HepG2 (cell line): Measurements from ENCODE around the gene TTN. TPM values are rescaled to one million over a fixed set of nuclear protein-coding genes. Genes with fewer than 3 reads are reported as not detected.

ENCODE experiments used
- ATAC-seq: fragments of 200-7000 bp; cut with Tn5 transposase; 3 replicates; pipeline ENCODE4 v1.9.1; 2020; ENCODE audit warnings: mild to moderate bottlenecking, moderate library complexity
- BruUV-seq: library from RNA; stranded (reverse); fragments of 400-500 nt; replicated peaks from 2 replicates; lab custom pipeline; 2021; lab: Mats Ljungman, UMichigan
- CTCF ChIA-PET: fragments of 300-600 bp; formaldehyde crosslinking; extraction: SDS; loops from one replicate; lab custom pipeline; 2021; ENCODE audit warnings: low total read pairs, inconsistent platforms, low intra/inter-chr PET ratio; lab: Yijun Ruan, JAX
- POLR2A ChIA-PET: fragments of 350-600 bp; sonication (Branson Sonifier 250); formaldehyde crosslinking; loops from one replicate; lab custom pipeline; 2020; ENCODE audit warnings: antibody characterized with exemption, inconsistent platforms; lab: Yijun Ruan, JAX
- DNase-seq: peaks from one replicate; pipeline ENCODE4 v3.0.0-alpha.2; 2015; ENCODE audit warnings: low spot score
- FAIRE-seq: peaks from 3 replicates; lab custom pipeline; 2011; peaks lifted over from hg19 to GRCh38; lab: Jason Lieb, UNC
- H2AFZ ChIP-seq: one replicate; pipeline ENCODE4 v1.6.1; 2011; ENCODE audit warnings: low read length, inconsistent platforms
- H3K27ac ChIP-seq: fragments of 300-600 bp; 3 replicates; pipeline ENCODE4 v1.8.0; 2011; ENCODE audit warnings: mixed run types, mild to moderate bottlenecking, mixed read lengths, low read length, inconsistent platforms; ENCODE audit not compliant: insufficient read depth; ENCODE audit errors: extremely low read length
- H3K27me3 ChIP-seq, 2 experiments: fragments of 200-600 bp in 1 of 2; 2 replicates in 1 of 2; 3 replicates in 1 of 2; pipeline versions ENCODE4 v1.6.0 to v1.8.0; 2011; ENCODE audit warnings: low read length in 2 of 2, mild to moderate bottlenecking in 2 of 2, moderate library complexity in 2 of 2, inconsistent platforms in 1 of 2; ENCODE audit not compliant: insufficient read depth in 2 of 2, control insufficient read depth in 1 of 2
- H3K36me3 ChIP-seq, 2 experiments: fragments of 200-600 bp in 1 of 2; replicated peaks in 1 of 2; 2 replicates in 1 of 2; 3 replicates in 1 of 2; pipeline versions ENCODE4 v1.5.1 to v1.8.0; 2011; ENCODE audit warnings: low read length in 2 of 2, inconsistent platforms in 1 of 2; ENCODE audit not compliant: insufficient read depth in 2 of 2, control insufficient read depth in 1 of 2
- H3K4me1 ChIP-seq: 2 replicates; pipeline ENCODE4 v1.5.1; 2012; ENCODE audit warnings: low read length, inconsistent platforms; ENCODE audit not compliant: insufficient read depth
- H3K4me2 ChIP-seq: 2 replicates; pipeline ENCODE4 v1.6.0; 2011; ENCODE audit warnings: low read depth, low read length, inconsistent platforms
- H3K4me3 ChIP-seq, 3 experiments: fragments of 200-600 bp in 1 of 3; sonication (generic), shearing (Covaris generic) in 1 of 3; replicated peaks in 1 of 3; 2 replicates each; pipeline ENCODE4 v1.5.1; 2011 to 2016; ENCODE audit warnings: low read length in 3 of 3, inconsistent platforms in 2 of 3, low read depth in 2 of 3, mild to moderate bottlenecking in 2 of 3, control low read depth in 1 of 3, mixed read lengths in 1 of 3; ENCODE audit not compliant: insufficient read depth in 1 of 3
- H3K79me2 ChIP-seq: one replicate; pipeline ENCODE4 v1.6.1; 2011; ENCODE audit warnings: low read length, inconsistent platforms; ENCODE audit not compliant: insufficient read depth
- H3K9ac ChIP-seq: 2 replicates; pipeline ENCODE4 v1.6.0; 2011; ENCODE audit warnings: mild to moderate bottlenecking, low read depth, low read length, inconsistent platforms; ENCODE audit not compliant: insufficient read depth
- H3K9me3 ChIP-seq: 2 replicates; pipeline ENCODE4 v1.5.1; 2012; ENCODE audit warnings: mild to moderate bottlenecking, low read length
- H4K20me1 ChIP-seq: 2 replicates; pipeline ENCODE4 v1.6.0; 2011; ENCODE audit warnings: inconsistent platforms, mild to moderate bottlenecking, low read length, moderate library complexity; ENCODE audit not compliant: insufficient read depth
- EP300 ChIP-seq, 3 experiments: sonication (generic) in 1 of 3; formaldehyde crosslinking in 1 of 3; IDR thresholded peaks; 2 replicates each; pipeline versions ENCODE4 v1.5.1 to v1.6.1; 2011 to 2020; ENCODE audit warnings: low read depth in 2 of 3, low read length in 2 of 3, borderline replicate concordance in 1 of 3, improper control_type of control experiment in 1 of 3, mild to moderate bottlenecking in 1 of 3, missing genetic modification reagents in 1 of 3, moderate library complexity in 1 of 3
- GLMP ChIP-seq: sonication (generic); formaldehyde crosslinking; IDR thresholded peaks from 2 replicates; pipeline ENCODE4 v1.9.0; 2021; ENCODE audit warnings: missing genetic modification reagents, mild to moderate bottlenecking, borderline replicate concordance
- ZNF720 ChIP-seq: sonication (generic); formaldehyde crosslinking; IDR thresholded peaks from 2 replicates; pipeline ENCODE4 v1.4.0; 2020; ENCODE audit warnings: missing genetic modification reagents
- WGBS: methylation state at CpG from one replicate; pipeline ENCODE4 v1.1.6; 2017; ENCODE audit warnings: low lambda C conversion rate; 5-methylcytosine and 5-hydroxymethylcytosine counted together
- in situ Hi-C: cut with HindIII; loops from 2 replicates; pipeline ENCODE4 v1.10.0; 2017; ENCODE audit warnings: low pct_unique_long_range_greater_than_20kb; ENCODE audit not compliant: extremely low pct_ligation_motif_present
- intact Hi-C: fragments of 100-400 bp; cut with micrococcal nuclease; formaldehyde crosslinking; loops from one replicate; pipeline ENCODE4 v1.10.0; 2022; ENCODE audit not compliant: unreplicated experiment
- polyA plus RNA-seq, 8 experiments: library from polyadenylated mRNA; depleted of rRNA in 3 of 8; stranded (reverse) in 7 of 8; unstranded in 1 of 8; fragments of >200 nt; fragmentation: Illumina TruSeq in 4 of 8; extraction: Trizol in 4 of 8; gene quantifications; 2 replicates each; pipeline versions ENCODE4 v1.2.1 to v1.2.3, GENCODE V29; 2011 to 2016; ENCODE audit warnings: low read depth in 4 of 8, missing spikeins in 1 of 8, mixed read lengths in 1 of 8; ENCODE audit not compliant: insufficient read depth in 1 of 8
- total RNA-seq, 5 experiments: library from RNA; depleted of rRNA; stranded (reverse); fragments of >200 nt; fragmentation: Illumina TruSeq; extraction: Trizol; gene quantifications; 2 replicates each; pipeline ENCODE4 v1.2.3, GENCODE V29; 2016; ENCODE audit warnings: low read depth in 1 of 5
- TF ChIP-seq, protein P1 (sequence below): sonication (generic); formaldehyde crosslinking; IDR thresholded peaks from 2 replicates; pipeline ENCODE4 v1.4.0; 2020; ENCODE audit warnings: missing genetic modification reagents
- TF ChIP-seq, protein P2 (sequence below): sonication (generic); formaldehyde crosslinking; IDR thresholded peaks from 2 replicates; pipeline ENCODE4 v1.8.0; 2022; ENCODE audit warnings: missing genetic modification reagents, mild to moderate bottlenecking, borderline replicate concordance

Gene TTN
- total and polyA plus RNA-seq, 2 of the 13 experiments (the other 11 are each of a cell fraction or from before 2014, with no cell fraction given), result under 0.01 TPM

- Histone ChIP-seq H3K9ac (no peak overlapping the region), H4K20me1 (no peaks in the 10 kb centered on the region), H3K27me3 (no peaks in the 10 kb centered on the region), H3K4me1 (no peaks in the 10 kb centered on the region), H3K4me3 (no peak overlapping the region), H3K79me2 (no peaks in the 10 kb centered on the region)
- 27% methylated on average over 4 of the region's 4 CpGs for WGBS
- no peak for ATAC-seq
- intact Hi-C loops, result no loop called here
- in situ Hi-C loops, result no loop called here
- no TSS peak for BruUV-seq
- TF ChIP-seq EP300 (IDR thresholded peaks at IDR 0.05; ENCODE audit: low read depth in 2 of 2, low read length in 2 of 2) (no peak), EP300 (CRISPR knock-in tag; IDR thresholded peaks at IDR 0.05; ENCODE audit: borderline replicate concordance) (no peak), ZNF720 (CRISPR knock-in tag) (no peak)
- TF ChIP-seq, all 625 proteins: peak for 0
- Histone ChIP-seq H3K36me3 (no peaks in the 10 kb centered on the region; a peak in 1 of 5 replicates), H2AFZ (no peak overlapping the region), H3K4me2 (no peak overlapping the region), H3K9me3 (no peaks in the 10 kb centered on the region), H3K27ac (no peak overlapping the region)
- ChIA-PET POLR2A (no interaction called here), CTCF (no interaction called here)
- no peak for FAIRE-seq
- DNase-seq, result no peak
These were observed 271.2 kb downstream of the TTN start for GRCh38 chr2:178536037-178536436.

GRCh38 chr2:178531168-178531567 lies 276.1 kb downstream of the TTN start:
- intact Hi-C loops (no loop called here), in situ Hi-C loops (no loop called here)
- Histone ChIP-seq H3K4me2 (no peak overlapping the region), H3K79me2 (peaks cover 4% of the 10 kb centered on the region), H3K9me3 (no peaks in the 10 kb centered on the region), H2AFZ (no peak overlapping the region), H3K27ac (no peak overlapping the region), H3K4me1 (no peaks in the 10 kb centered on the region), H3K4me3 (no peak overlapping the region), H3K9ac (no peak overlapping the region), H3K36me3 (no peaks in the 10 kb centered on the region; a peak in 1 of 5 replicates), H4K20me1 (no peaks in the 10 kb centered on the region), H3K27me3 (no peaks in the 10 kb centered on the region)
- no TSS peak for BruUV-seq
- WGBS, result 75% methylated on average over 12 of the region's 12 CpGs
- no peak for DNase-seq
- POLR2A ChIA-PET, result no interaction called here
- FAIRE-seq, result no peak
- CTCF ChIA-PET, result no interaction called here
- no peak for TF ChIP-seq GLMP (CRISPR knock-in tag)
- TF ChIP-seq, protein P1, sequence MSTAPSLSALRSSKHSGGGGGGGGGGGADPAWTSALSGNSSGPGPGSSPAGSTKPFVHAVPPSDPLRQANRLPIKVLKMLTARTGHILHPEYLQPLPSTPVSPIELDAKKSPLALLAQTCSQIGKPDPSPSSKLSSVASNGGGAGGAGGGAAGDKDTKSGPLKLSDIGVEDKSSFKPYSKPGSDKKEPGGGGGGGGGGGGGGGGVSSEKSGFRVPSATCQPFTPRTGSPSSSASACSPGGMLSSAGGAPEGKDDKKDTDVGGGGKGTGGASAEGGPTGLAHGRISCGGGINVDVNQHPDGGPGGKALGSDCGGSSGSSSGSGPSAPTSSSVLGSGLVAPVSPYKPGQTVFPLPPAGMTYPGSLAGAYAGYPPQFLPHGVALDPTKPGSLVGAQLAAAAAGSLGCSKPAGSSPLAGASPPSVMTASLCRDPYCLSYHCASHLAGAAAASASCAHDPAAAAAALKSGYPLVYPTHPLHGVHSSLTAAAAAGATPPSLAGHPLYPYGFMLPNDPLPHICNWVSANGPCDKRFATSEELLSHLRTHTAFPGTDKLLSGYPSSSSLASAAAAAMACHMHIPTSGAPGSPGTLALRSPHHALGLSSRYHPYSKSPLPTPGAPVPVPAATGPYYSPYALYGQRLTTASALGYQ (CRISPR knock-in tag), result no peak
- TF ChIP-seq, protein P2, sequence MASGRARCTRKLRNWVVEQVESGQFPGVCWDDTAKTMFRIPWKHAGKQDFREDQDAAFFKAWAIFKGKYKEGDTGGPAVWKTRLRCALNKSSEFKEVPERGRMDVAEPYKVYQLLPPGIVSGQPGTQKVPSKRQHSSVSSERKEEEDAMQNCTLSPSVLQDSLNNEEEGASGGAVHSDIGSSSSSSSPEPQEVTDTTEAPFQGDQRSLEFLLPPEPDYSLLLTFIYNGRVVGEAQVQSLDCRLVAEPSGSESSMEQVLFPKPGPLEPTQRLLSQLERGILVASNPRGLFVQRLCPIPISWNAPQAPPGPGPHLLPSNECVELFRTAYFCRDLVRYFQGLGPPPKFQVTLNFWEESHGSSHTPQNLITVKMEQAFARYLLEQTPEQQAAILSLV, result no peak
- no peak for ATAC-seq
